ENCODE results near the gene DIRAS1. TPM values are rescaled to one million over a fixed set of nuclear protein-coding genes. Genes with fewer than 3 reads are reported as not detected.

DIRAS1 gene
- total RNA-seq, 1 donor from 2014 or later, result 2.7 TPM

- no peak for DNase-seq
Observed at GRCh38 chr19:2755448-2755705, 34.2 kb upstream of the DIRAS1 start.

- DNase-seq, result no peak
Observed at GRCh38 chr19:2754659-2755447, 33.7 kb upstream of the DIRAS1 start.

- DNase-seq, result no peak
Observed at GRCh38 chr19:2751438-2751830, 30.3 kb upstream of the DIRAS1 start.

- no peak for DNase-seq
Observed at GRCh38 chr19:2750808-2751437, 29.8 kb upstream of the DIRAS1 start.

GRCh38 chr19:2747349-2747748 is 26.2 kb upstream of the DIRAS1 start:
- no peak for DNase-seq

- no peak for DNase-seq
Observed at GRCh38 chr19:2744113-2744512, 22.9 kb upstream of the DIRAS1 start.

- DNase-seq, result no peak
Observed at GRCh38 chr19:2743099-2743498, 21.9 kb upstream of the DIRAS1 start.

- no peak for DNase-seq
Observed at GRCh38 chr19:2740314-2740656, 19.1 kb upstream of the DIRAS1 start.

GRCh38 chr19:2739602-2740313 is 18.6 kb upstream of the DIRAS1 start, which contains the start of gene SLC39A3:
Gene SLC39A3, minus strand, starts transcription at chr19:2740017. Its CDS starts 2,760 bp downstream, at chr19:2737257.
- peak; percentile 99 for DNase-seq

- no peak for DNase-seq
Observed at GRCh38 chr19:2736550-2737190, 15.5 kb upstream of the DIRAS1 start.

GRCh38 chr19:2735374-2735773 is 14.2 kb upstream of the DIRAS1 start:
- DNase-seq, result no peak

- no peak for DNase-seq
Observed at GRCh38 chr19:2734589-2735288, 13.6 kb upstream of the DIRAS1 start.

GRCh38 chr19:2733930-2734588 is 12.9 kb upstream of the DIRAS1 start:
- DNase-seq, result no peak

- no peak for DNase-seq
Observed at GRCh38 chr19:2732883-2733282, 11.7 kb upstream of the DIRAS1 start.

- DNase-seq, result no peak
Observed at GRCh38 chr19:2732157-2732725, 11.1 kb upstream of the DIRAS1 start.

- DNase-seq, result no peak
Observed at GRCh38 chr19:2731181-2731995, 10.2 kb upstream of the DIRAS1 start.

- DNase-seq, result no peak
Observed at GRCh38 chr19:2729943-2730818, 9.0 kb upstream of the DIRAS1 start.

GRCh38 chr19:2728783-2729387 is 7.7 kb upstream of the DIRAS1 start:
- DNase-seq, result no peak

- DNase-seq, result no peak
Observed at GRCh38 chr19:2727640-2727944, 6.4 kb upstream of the DIRAS1 start.

All from tongue (tissue), 2 donors.